ENCODE results near the gene PMEPA1. TPM values are rescaled to one million over a fixed set of nuclear protein-coding genes. Genes with fewer than 3 reads are reported as not detected.

The PMEPA1 gene
- total RNA-seq, 2 experiments from 2014 or later, result 1.4 to 3.7 TPM

- Histone ChIP-seq H3K79me2 (ENCODE audit: insufficient read depth, low read depth, low read length) (no peaks in the 10 kb centered on the region), H2AFZ (ENCODE audit: low read length) (no peak overlapping the region), H4K20me1 (ENCODE audit: insufficient read depth, low read length) (no peaks in the 10 kb centered on the region), H3K4me3 (ENCODE audit: low read depth, low read length, poor library complexity, severe bottlenecking) (no peak overlapping the region), H3K27ac (ENCODE audit: low read depth, low read length, poor library complexity, severe bottlenecking) (no peak overlapping the region), H3K4me1 (ENCODE audit: insufficient read depth, low read length, poor library complexity, severe bottlenecking) (peaks cover 2% of the 10 kb centered on the region), H3K36me3 (ENCODE audit: insufficient read depth, low read length) (no peaks in the 10 kb centered on the region), H3K9me2 (ENCODE audit: insufficient read depth, low read length) (no peaks in the 10 kb centered on the region), H3K4me2 (ENCODE audit: low read length) (no peak overlapping the region), H3K9me3 (ENCODE audit: low read length) (no peaks in the 10 kb centered on the region)
- ChIA-PET CTCF (ENCODE audit: unreplicated experiment) (no interaction called here), POLR2A (no interaction called here)
- BruUV-seq (replicated peaks), result no TSS peak
- no peak for TF ChIP-seq CTCF (conservative IDR thresholded peaks at IDR 0.05; ENCODE audit: low read length)
- no peak for TF ChIP-seq EZH2phosphoT487 (IDR thresholded peaks at IDR 0.05; ENCODE audit: borderline replicate concordance, low read depth, low read length)
- no peak for DNase-seq (ENCODE audit: low spot score)
- intact Hi-C loops (cut with micrococcal nuclease; ENCODE audit: unreplicated experiment), result no loop called here
These were observed 38.8 kb downstream of the PMEPA1 start for GRCh38 chr20:57671072-57671391.

GRCh38 chr20:57670288-57671071 is 39.3 kb downstream of the PMEPA1 start:
- no peak for TF ChIP-seq EZH2phosphoT487 (IDR thresholded peaks at IDR 0.05; ENCODE audit: borderline replicate concordance, low read depth, low read length)
- no peak for TF ChIP-seq CTCF (conservative IDR thresholded peaks at IDR 0.05; ENCODE audit: low read length)
- Histone ChIP-seq H3K36me3 (ENCODE audit: insufficient read depth, low read length) (no peaks in the 10 kb centered on the region), H3K4me2 (ENCODE audit: low read length) (no peak overlapping the region), H3K4me3 (ENCODE audit: low read depth, low read length, poor library complexity, severe bottlenecking) (no peak overlapping the region), H3K9me2 (ENCODE audit: insufficient read depth, low read length) (no peaks in the 10 kb centered on the region), H4K20me1 (ENCODE audit: insufficient read depth, low read length) (no peaks in the 10 kb centered on the region), H3K79me2 (ENCODE audit: insufficient read depth, low read depth, low read length) (no peaks in the 10 kb centered on the region), H3K9me3 (ENCODE audit: low read length) (no peaks in the 10 kb centered on the region), H3K4me1 (ENCODE audit: insufficient read depth, low read length, poor library complexity, severe bottlenecking) (no peaks in the 10 kb centered on the region), H2AFZ (ENCODE audit: low read length) (no peak overlapping the region), H3K27ac (ENCODE audit: low read depth, low read length, poor library complexity, severe bottlenecking) (no peak overlapping the region)
- POLR2A ChIA-PET, result no interaction called here
- intact Hi-C loops (cut with micrococcal nuclease; ENCODE audit: unreplicated experiment), result no loop called here
- no peak for DNase-seq (ENCODE audit: low spot score)
- CTCF ChIA-PET (ENCODE audit: unreplicated experiment), result no interaction called here
- BruUV-seq (replicated peaks), result no TSS peak

GRCh38 chr20:57669632-57670031 is 40.2 kb downstream of the PMEPA1 start:
- CTCF ChIA-PET (ENCODE audit: unreplicated experiment), result interaction anchor here (1.2 kb wide), 1 partner anchor 47 kb away, joined by 3 read pairs; no protein-coding TSS in a partner anchor
- TF ChIP-seq EZH2phosphoT487 (IDR thresholded peaks at IDR 0.05; ENCODE audit: borderline replicate concordance, low read depth, low read length) (no peak), CTCF (conservative IDR thresholded peaks at IDR 0.05; ENCODE audit: low read length) (no peak)
- POLR2A ChIA-PET, result no interaction called here
- Histone ChIP-seq H3K36me3 (ENCODE audit: insufficient read depth, low read length) (no peaks in the 10 kb centered on the region), H3K27ac (ENCODE audit: low read depth, low read length, poor library complexity, severe bottlenecking) (no peak overlapping the region), H2AFZ (ENCODE audit: low read length) (no peak overlapping the region), H3K9me3 (ENCODE audit: low read length) (no peaks in the 10 kb centered on the region), H3K4me2 (ENCODE audit: low read length) (no peak overlapping the region), H3K4me3 (ENCODE audit: low read depth, low read length, poor library complexity, severe bottlenecking) (no peak overlapping the region), H4K20me1 (ENCODE audit: insufficient read depth, low read length) (no peaks in the 10 kb centered on the region), H3K4me1 (ENCODE audit: insufficient read depth, low read length, poor library complexity, severe bottlenecking) (no peaks in the 10 kb centered on the region), H3K9me2 (ENCODE audit: insufficient read depth, low read length) (no peaks in the 10 kb centered on the region), H3K79me2 (ENCODE audit: insufficient read depth, low read depth, low read length) (no peaks in the 10 kb centered on the region)
- BruUV-seq (replicated peaks), result no TSS peak
- intact Hi-C loops (cut with micrococcal nuclease; ENCODE audit: unreplicated experiment), result no loop called here
- DNase-seq (ENCODE audit: low spot score), result no peak

All from OCI-LY7 (cell line).